ENCODE measurements around the gene SMG9. TPM values are rescaled to one million over a fixed set of nuclear protein-coding genes. Genes with fewer than 3 reads are reported as not detected.
"Not testable (repeated sequence)": the region's sequence is repeated elsewhere in the genome, so short reads cannot be mapped to it uniquely, and the experiment has no call there.

Gene SMG9
- polyA plus RNA-seq, 1 donor from 2014 or later: 15.6 TPM

DNA sequence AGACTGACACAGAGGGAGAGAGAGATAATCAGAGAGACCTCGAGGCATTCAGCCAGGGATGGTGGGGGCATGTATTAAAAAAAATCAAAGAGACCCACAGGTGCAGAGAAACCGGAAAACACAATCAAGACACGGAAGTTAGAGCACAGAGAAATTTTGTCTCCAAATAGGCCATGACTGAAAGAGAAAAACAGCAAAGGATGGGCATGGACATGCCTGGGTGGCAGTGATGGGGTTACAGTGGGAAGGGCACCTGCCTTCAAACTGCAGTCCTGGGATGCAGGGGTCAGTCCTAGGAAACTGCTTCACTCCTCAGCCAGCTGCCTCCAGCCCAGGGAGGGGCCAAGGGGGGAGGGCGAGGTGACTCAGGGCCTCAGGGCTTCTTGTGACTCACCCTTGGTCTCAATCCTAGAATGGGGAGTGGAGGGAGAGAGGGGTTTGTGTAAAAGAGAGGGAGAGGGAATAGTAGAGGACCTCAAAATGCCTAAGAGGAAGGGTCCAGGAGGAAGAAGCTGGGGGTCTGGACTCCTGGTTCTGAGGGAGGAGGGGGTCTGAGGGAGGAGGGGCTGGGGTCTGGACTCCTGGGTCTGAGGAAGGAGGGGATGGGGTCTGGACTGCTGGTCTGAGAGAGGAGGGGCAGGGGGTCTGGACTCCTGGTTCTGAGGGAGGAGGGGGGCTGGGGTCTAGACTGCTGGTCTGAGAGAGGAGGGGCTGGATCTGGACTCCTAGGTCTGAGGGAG lies 29.6 kb upstream of the SMG9 start:
- no peaks in the 10 kb centered on the region for H3K9me3 Mint-ChIP-seq
- peak overlapping the region; percentile 82 to 99 (median 94) for H3K27ac Mint-ChIP-seq
- no peaks in the 10 kb centered on the region for H3K36me3 Mint-ChIP-seq
- H3K4me3 Mint-ChIP-seq: peak overlapping the region; percentile 84 to 99 (median 98)
- H3K27me3 Mint-ChIP-seq: peaks cover 2% of the 10 kb centered on the region
- H3K4me1 Mint-ChIP-seq: peaks cover 14 to 33% (median 31%) of the 10 kb centered on the region in 3 donors

DNA sequence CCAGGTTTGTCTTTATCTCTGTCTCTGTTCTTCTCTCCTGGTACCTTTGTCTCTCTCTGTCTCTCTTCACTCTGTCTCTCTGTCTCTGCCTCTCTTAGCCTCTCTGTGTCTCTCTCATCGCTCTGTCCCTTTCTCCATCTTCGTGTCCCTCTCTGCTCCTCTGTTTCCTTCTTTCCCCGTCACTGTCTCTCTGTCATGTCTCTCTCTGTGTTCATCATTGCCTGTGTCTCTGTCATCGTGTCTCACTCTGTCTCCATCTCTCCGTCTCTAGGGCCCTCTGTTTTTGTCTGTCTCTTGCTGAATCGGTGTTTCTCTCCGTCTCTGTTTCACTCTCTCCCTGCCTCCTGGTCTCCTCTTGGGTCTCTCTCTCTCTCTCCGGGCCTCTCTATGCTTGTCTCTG lies 28.9 kb upstream of the SMG9 start:
- peak overlapping the region; percentile 84 to 99 (median 98) for H3K4me3 Mint-ChIP-seq
- peaks cover 2% of the 10 kb centered on the region for H3K27me3 Mint-ChIP-seq
- no peaks in the 10 kb centered on the region for H3K36me3 Mint-ChIP-seq
- H3K27ac Mint-ChIP-seq: peak overlapping the region; percentile 82 to 99 (median 88)
- H3K4me1 Mint-ChIP-seq: peaks cover 15 to 36% (median 32%) of the 10 kb centered on the region in 3 donors
- H3K9me3 Mint-ChIP-seq: no peaks in the 10 kb centered on the region

DNA sequence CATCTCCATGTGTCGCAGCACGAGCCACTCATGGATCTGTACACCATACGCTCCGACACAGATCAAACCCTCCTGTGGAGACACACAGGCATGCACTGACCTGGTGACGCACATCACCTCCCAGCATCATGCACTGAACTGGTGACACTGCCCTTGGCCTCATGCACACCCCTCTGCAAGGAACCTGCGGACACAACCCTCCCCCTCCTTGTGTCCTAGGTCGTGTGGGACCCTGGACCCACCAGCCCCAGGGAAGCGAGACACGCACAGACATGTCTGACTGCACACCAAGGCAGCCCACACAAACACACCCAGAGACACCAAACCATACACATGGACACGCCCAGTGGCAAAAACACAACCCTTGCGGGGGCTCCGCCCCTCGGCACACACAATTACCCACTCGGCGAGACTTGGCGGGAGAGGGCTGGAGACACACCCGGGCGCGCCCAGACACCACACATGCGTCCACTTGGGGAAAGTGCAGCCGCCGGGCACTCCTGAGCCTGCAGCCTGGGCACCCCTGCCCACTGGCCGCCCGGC lies 28.0 kb upstream of the SMG9 start:
- H3K27me3 Mint-ChIP-seq: peaks cover 2% of the 10 kb centered on the region
- H3K4me1 Mint-ChIP-seq: peaks cover 24 to 43% (median 38%) of the 10 kb centered on the region in 3 donors
- no peaks in the 10 kb centered on the region for H3K9me3 Mint-ChIP-seq
- H3K27ac Mint-ChIP-seq: peak overlapping the region; percentile 82 to 99 (median 88)
- no peaks in the 10 kb centered on the region for H3K36me3 Mint-ChIP-seq
- peak overlapping the region; percentile 84 to 99 (median 98) for H3K4me3 Mint-ChIP-seq

DNA sequence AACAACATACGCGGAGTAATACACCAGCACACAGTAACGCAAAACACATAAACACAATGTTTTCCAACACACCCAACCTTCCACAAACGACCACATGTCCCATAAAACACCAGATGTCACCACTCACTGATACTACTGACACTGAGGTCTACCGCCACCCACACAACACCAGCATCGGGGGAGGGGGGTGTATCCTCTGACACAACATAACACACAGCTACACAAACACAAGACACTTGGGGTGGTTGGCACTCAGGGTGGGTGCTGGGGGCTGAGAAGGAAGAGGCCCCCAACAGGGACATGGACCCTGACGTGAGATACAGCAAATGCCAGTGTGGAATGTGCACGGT lies 27.5 kb upstream of the SMG9 start:
- Mint-ChIP-seq H3K4me3 (peak overlapping the region; percentile 84 to 99 (median 98)), H3K4me1 (peaks cover 28 to 45% (median 40%) of the 10 kb centered on the region in 3 donors), H3K27ac (peak overlapping the region; percentile 82 to 99 (median 88)), H3K36me3 (peaks cover 2% of the 10 kb centered on the region), H3K9me3 (no peaks in the 10 kb centered on the region), H3K27me3 (peaks cover 2% of the 10 kb centered on the region)

DNA sequence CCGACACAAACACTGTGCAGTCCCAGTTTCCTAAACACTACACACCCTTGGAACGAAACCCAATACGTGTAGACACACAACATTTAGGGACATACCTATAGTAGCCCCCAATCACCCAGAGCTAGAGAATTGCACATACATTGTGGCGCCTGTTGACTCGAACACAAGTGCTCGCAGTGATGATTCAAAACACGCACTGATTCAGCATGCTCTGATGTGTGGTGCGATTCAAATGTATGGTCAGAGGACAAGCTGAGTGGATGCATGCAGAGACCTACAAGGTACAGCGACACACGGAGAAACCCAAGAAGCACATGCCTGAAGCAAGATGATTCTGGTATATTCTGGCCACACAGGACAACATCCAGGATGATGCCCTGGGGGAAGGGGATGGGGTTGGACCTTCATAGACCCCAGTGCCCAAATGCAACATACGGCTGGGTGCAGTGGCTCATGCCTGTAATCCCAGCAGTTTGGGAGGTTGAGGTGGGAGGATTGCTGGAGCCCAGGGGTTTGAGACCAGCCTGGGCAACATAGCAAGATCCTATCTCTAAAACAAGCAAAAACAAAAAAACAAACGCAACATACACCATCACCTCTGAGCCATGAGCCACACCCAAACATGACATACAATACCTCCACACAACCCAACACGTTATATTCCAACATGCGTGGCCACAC lies 27.0 kb upstream of the SMG9 start:
- peaks cover 3% of the 10 kb centered on the region for H3K36me3 Mint-ChIP-seq
- peak overlapping the region; percentile 88 to 99 (median 93) for H3K27ac Mint-ChIP-seq
- H3K27me3 Mint-ChIP-seq: peaks cover 2% of the 10 kb centered on the region
- peaks cover 33 to 49% (median 44%) of the 10 kb centered on the region in 3 donors for H3K4me1 Mint-ChIP-seq
- peak overlapping the region; percentile 84 to 99 (median 98) for H3K4me3 Mint-ChIP-seq
- H3K9me3 Mint-ChIP-seq: no peaks in the 10 kb centered on the region

DNA sequence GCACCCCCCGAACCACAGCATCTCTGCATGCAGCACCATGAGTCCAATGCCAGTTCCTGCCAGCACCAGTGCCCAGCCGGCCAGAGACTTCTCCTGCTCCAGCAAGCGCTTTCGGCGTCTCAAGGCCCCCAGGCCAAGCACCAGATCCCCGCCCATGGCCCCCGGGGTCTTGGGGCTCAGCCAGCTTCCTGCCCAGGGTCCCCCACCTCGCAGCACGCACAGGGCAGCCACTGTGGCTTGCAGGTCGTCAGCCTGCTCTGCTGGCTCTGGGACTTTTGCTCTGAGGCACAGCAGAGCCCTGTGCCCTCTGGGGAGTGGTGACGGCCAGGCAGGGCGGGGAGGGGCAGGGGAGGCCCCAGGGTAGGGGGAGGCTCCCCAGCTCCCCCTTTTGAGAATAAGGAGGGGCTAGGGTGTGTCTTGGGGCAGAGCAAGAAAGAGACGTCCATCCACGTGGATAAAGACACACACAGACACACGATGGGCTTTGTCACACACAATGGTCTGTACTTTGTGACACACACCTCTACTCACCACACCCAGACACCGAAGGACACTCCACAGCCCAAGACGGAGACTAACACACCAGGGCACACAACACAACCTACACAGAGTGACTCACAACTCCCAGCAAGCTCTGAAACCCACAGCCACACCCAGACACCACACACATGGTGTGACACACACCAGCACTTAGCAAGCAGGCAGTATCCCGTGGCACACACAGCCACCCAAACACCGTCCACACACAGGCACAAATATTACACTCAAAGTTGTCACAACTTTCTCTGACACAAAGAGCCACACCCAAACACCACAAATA lies 26.2 kb upstream of the SMG9 start, which contains the start of gene KCNN4:
Gene KCNN4 (minus strand): TSS at position 268 of the 820 bp plus-strand sequence. CDS start 112 bp downstream, at position 156.
- Mint-ChIP-seq H3K36me3 (peaks cover 3% of the 10 kb centered on the region), H3K4me3 (peak within 1 kb of the TSS; percentile 97 to 99 (median 98)), H3K4me1 (peaks cover 33 to 56% (median 52%) of the 10 kb centered on the region in 3 donors), H3K9me3 (no peaks in the 10 kb centered on the region), H3K27ac (peak within 1 kb of the TSS; percentile 88 to 99 (median 99)), H3K27me3 (peaks cover 2% of the 10 kb centered on the region)

DNA sequence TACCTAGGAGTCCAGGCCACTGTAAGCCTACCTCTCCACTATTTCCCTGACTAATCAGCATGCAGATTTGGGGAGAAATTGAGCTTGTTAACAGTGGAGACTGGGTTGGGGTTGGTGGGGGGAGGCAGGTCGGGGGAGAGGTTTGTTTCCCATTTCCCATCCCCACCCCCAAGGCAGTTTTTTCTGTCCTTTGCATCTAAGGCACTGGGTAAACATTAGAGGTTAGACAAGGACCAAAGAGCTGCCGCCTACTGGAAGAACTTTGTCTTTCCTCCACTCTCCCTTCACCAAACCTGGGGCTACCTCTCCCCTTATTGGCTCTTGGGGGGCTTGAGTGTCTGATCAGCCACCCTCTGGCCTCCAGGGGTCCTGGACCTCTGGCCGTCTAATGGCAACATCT lies 25.1 kb upstream of the SMG9 start:
- H3K27ac Mint-ChIP-seq: peak overlapping the region; percentile 63 to 99 (median 96)
- peaks cover 2% of the 10 kb centered on the region for H3K27me3 Mint-ChIP-seq
- H3K4me1 Mint-ChIP-seq: peaks cover 29 to 58% (median 54%) of the 10 kb centered on the region in 3 donors
- H3K36me3 Mint-ChIP-seq: peaks cover 6% of the 10 kb centered on the region
- no peaks in the 10 kb centered on the region for H3K9me3 Mint-ChIP-seq
- H3K4me3 Mint-ChIP-seq: peak overlapping the region; percentile 97 to 99 (median 98)

DNA sequence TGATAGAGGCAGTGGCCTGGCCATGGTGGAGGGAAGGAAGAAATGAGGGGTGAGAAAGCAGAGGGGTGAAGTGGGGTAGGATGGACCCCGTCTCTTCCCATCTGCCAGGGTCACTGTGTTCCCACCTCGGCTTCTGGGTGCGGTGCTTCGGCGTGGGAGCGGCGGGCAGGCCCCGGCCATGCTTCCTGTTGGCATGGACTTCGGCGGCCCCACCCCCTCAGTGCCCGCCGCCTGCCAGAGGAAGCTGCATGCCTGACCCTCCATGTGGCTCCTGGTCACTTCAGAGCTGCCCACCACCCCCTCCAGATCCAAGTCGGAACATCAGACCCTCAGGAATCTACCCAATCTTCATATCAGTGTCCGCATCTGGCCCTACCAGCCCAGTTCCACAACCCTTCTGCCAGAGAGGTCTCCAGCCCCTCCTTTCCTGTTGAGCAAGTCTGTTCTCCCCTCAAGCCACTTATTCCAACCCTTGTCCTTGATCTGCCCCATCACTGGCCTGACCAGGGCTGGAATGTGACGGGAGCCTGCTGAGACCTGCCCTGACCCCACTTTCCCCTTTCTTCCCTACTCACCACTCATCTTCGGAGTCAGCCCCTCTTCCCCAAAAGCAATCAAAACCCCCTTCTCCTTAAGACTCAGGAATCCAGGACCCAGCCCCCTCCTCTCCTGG lies 24.5 kb upstream of the SMG9 start:
- Mint-ChIP-seq H3K9me3 (no peaks in the 10 kb centered on the region), H3K4me3 (peak overlapping the region; percentile 97 to 99 (median 98)), H3K27ac (peak overlapping the region; percentile 96 to 99 (median 96)), H3K4me1 (peaks cover 27 to 54% (median 52%) of the 10 kb centered on the region in 3 donors), H3K27me3 (peaks cover 2% of the 10 kb centered on the region), H3K36me3 (peaks cover 6% of the 10 kb centered on the region)

DNA sequence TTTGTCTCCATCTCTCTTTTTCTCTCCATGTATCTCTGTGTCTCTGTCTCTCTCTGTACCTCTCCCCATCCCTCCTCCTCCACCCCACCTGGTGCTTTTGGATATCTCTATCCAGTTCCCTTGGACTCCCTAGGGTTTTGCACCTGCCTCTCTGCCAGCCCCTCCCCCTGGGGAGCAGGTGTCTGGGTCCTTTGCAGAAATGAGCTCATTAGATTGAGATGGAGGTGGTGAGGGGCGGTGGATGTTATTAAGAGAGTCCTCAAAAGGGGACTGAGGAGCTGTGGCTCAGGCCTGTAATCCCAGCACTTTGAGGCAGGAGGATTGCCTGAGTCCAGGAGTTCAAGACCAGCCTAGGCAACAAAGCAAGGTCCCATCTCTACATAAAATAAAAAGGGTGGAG lies 23.9 kb upstream of the SMG9 start:
- peaks cover 24 to 49% (median 46%) of the 10 kb centered on the region in 3 donors for H3K4me1 Mint-ChIP-seq
- no peaks in the 10 kb centered on the region for H3K27me3 Mint-ChIP-seq
- peaks cover 6% of the 10 kb centered on the region for H3K36me3 Mint-ChIP-seq
- H3K4me3 Mint-ChIP-seq: peak overlapping the region; percentile 97 to 99 (median 98)
- H3K27ac Mint-ChIP-seq: peak overlapping the region; percentile 96 to 99 (median 96)
- no peaks in the 10 kb centered on the region for H3K9me3 Mint-ChIP-seq

DNA sequence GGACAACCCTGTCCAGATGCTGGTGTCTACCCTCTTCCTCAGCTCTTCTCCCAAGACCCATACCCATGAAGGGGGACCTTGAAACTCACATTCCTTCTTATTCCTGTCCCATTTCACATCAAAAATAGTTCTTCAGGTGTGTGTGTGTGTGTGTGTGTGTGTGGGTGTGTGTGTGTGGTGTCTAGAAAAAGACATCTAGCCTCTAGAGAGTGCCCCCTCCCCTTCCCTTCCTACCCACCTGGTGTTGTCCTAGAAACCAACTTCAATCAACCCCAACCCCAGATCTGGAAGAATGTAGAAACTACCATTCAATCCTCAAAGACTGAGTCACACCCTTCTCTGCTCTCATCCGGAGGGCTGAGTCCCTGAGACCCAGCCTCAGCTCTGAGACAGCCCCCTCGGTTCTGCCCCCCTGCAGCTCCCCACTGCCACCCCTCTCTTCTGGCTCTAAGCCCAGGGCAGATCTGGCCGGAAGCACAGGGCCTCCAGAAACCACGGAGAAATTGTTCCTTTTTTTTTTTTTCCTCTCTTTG lies 22.5 kb upstream of the SMG9 start:
- Mint-ChIP-seq H3K9me3 (no peaks in the 10 kb centered on the region), H3K27ac (peak overlapping the region; percentile 96 to 99 (median 96)), H3K4me1 (peaks cover 29 to 49% (median 39%) of the 10 kb centered on the region in 3 donors), H3K4me3 (peak overlapping the region; percentile 97 to 99 (median 98)), H3K36me3 (peaks cover 7% of the 10 kb centered on the region), H3K27me3 (no peaks in the 10 kb centered on the region)

DNA sequence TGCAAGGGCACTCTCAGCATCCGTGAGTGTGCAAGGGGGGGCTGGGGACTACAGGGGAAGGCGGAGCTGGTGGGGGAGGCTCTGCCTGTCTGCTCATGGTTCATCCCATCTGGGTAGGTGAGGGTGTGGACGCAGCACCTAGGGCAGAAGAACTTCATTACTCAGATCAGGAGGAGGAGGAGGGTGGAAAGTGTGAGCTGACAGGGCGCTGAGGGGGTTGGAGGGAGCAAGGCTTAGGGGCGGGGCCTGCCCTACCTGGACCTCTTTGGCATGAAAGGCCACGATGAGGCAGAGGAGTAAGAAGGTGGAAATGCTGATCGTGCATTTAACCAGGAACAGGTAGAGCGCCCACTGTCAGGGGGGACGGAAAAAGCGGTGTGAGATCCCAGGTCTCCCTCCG lies 21.5 kb upstream of the SMG9 start:
- peak overlapping the region; percentile 97 to 99 (median 98) for H3K4me3 Mint-ChIP-seq
- H3K4me1 Mint-ChIP-seq: peaks cover 29 to 42% (median 31%) of the 10 kb centered on the region in 3 donors
- H3K36me3 Mint-ChIP-seq: peaks cover 7% of the 10 kb centered on the region
- H3K27ac Mint-ChIP-seq: peak overlapping the region; percentile 96 to 99 (median 96)
- H3K27me3 Mint-ChIP-seq: no peaks in the 10 kb centered on the region
- H3K9me3 Mint-ChIP-seq: no peaks in the 10 kb centered on the region

DNA sequence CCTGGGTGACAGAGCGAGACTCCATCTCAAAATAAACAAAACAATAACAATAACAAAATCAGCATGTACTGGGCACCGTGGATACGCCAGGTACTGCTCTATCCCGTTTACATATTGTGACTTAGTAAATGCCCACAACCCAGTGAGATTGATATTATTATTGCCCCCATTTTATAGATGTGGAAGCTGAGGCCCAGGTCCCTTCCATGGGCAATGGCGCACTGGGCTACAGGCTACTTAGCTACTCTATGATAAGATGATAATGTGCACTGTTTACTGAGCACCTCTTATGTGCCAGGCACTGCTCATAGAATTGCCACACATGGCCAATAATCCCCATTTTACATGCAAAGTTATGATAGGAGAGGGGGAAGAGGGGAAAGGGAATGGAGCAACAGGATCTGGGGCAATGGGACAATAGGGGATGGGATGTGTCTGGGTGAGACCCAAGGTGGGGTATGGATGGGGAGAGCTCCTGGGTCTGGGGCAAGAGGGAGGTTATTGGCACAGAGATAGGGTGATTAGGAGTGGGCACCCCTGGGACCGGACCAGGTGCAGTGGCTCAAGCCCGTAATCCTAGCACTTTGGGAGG lies 20.6 kb upstream of the SMG9 start:
- Mint-ChIP-seq H3K4me1 (peaks cover 28 to 38% (median 28%) of the 10 kb centered on the region in 3 donors), H3K9me3 (no peaks in the 10 kb centered on the region), H3K4me3 (peak overlapping the region in 3 of 4 donors; percentile 39 to 97 (median 97)), H3K27ac (peak overlapping the region; percentile 96 to 99 (median 96)), H3K27me3 (no peaks in the 10 kb centered on the region), H3K36me3 (peaks cover 7% of the 10 kb centered on the region)

DNA sequence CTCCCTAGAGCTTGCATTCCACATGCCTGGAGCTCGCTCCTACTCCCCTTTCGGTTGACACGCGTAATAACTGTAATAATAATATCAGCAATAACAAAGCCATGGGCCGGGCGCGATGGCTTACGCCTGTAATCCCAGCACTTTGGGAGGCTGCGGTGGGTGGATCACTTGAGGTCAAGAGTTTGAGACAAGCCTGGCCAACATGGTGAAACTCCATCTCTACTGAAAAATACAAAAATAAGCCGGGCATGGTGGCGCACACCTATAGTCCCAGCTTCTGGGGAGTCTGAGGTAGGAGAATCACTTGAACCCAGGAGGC lies 20.1 kb upstream of the SMG9 start:
- not testable (repeated sequence) for H3K36me3 Mint-ChIP-seq, H3K9me3 Mint-ChIP-seq, H3K27me3 Mint-ChIP-seq
- H3K4me1 Mint-ChIP-seq: peaks cover 29 to 38% (median 30%) of the 10 kb centered on the region in 3 donors
- peak overlapping the region in 2 of 3 donors; percentile 71 to 96 for H3K27ac Mint-ChIP-seq
- H3K4me3 Mint-ChIP-seq: peak overlapping the region in 2 of 4 donors; percentile 53 to 97
